ENCODE results near the gene PEPD. TPM values are rescaled to one million over a fixed set of nuclear protein-coding genes. Genes with fewer than 3 reads are reported as not detected.

The PEPD gene
- total RNA-seq, 2 donors from 2014 or later, result 52.2 to 67.9 TPM

GRCh38 chr19:33517922-33518321 lies 3.7 kb downstream of the PEPD start:
- no peak for DNase-seq
- Histone ChIP-seq H3K9ac (ENCODE audit: extremely low read depth, low read length, poor library complexity, severe bottlenecking) (no peak overlapping the region), H3K4me1 (ENCODE audit: control insufficient read depth, insufficient read depth, low read length) (peaks cover 7% of the 10 kb centered on the region), H3K36me3 (ENCODE audit: control insufficient read depth, insufficient read depth, low read length) (no peaks in the 10 kb centered on the region), H3K27ac (ENCODE audit: low read depth, low read length) (no peak overlapping the region), H3K4me3 (ENCODE audit: low read length) (no peak overlapping the region), H3K27me3 (ENCODE audit: control insufficient read depth, insufficient read depth, low read length, poor library complexity, severe bottlenecking) (no peaks in the 10 kb centered on the region), H3K9me3 (ENCODE audit: control insufficient read depth, low read length) (no peaks in the 10 kb centered on the region)
- H3K36me3 Mint-ChIP-seq (ENCODE audit: low read depth), result no peaks in the 10 kb centered on the region
- no peaks in the 10 kb centered on the region for H3K27me3 Mint-ChIP-seq (ENCODE audit: insufficient read depth)
- peaks cover 18% of the 10 kb centered on the region for H3K4me1 Mint-ChIP-seq
- TF ChIP-seq CTCF (conservative IDR thresholded peaks at IDR 0.05), result no peak
- 89 to 98% methylated on average over 7 to 9 of the region's 9 CpGs for WGBS, 2 experiments (ENCODE audit: insufficient coverage in 1 of 2, insufficient read length in 1 of 2)
- no peak overlapping the region for H3K4me3 Mint-ChIP-seq
- H3K27ac Mint-ChIP-seq, result no peak overlapping the region
- H3K9me3 Mint-ChIP-seq, result no peaks in the 10 kb centered on the region

GRCh38 chr19:33515921-33516320 lies 5.7 kb downstream of the PEPD start:
- no peaks in the 10 kb centered on the region for H3K9me3 Mint-ChIP-seq
- H3K4me1 Mint-ChIP-seq, result peaks cover 8% of the 10 kb centered on the region
- no peak overlapping the region for H3K4me3 Mint-ChIP-seq
- no peaks in the 10 kb centered on the region for H3K27me3 Mint-ChIP-seq (ENCODE audit: insufficient read depth)
- no peaks in the 10 kb centered on the region for H3K4me1 ChIP-seq (ENCODE audit: control insufficient read depth, insufficient read depth, low read length)
- no peak overlapping the region for H3K9ac ChIP-seq (ENCODE audit: extremely low read depth, low read length, poor library complexity, severe bottlenecking)
- H3K36me3 Mint-ChIP-seq (ENCODE audit: low read depth), result peaks cover 5% of the 10 kb centered on the region
- no peak overlapping the region for H3K27ac ChIP-seq (ENCODE audit: low read depth, low read length)
- H3K27ac Mint-ChIP-seq, result no peak overlapping the region
- no peak overlapping the region for H3K4me3 ChIP-seq (ENCODE audit: low read length)
- 85 to 91% methylated on average over 3 to 4 of the region's 4 CpGs for WGBS, 2 experiments (ENCODE audit: insufficient coverage in 1 of 2, insufficient read length in 1 of 2)
- H3K36me3 ChIP-seq (ENCODE audit: control insufficient read depth, insufficient read depth, low read length), result no peaks in the 10 kb centered on the region
- no peaks in the 10 kb centered on the region for H3K9me3 ChIP-seq (ENCODE audit: control insufficient read depth, low read length)
- TF ChIP-seq CTCF (conservative IDR thresholded peaks at IDR 0.05), result no peak
- DNase-seq, result no peak
- no peaks in the 10 kb centered on the region for H3K27me3 ChIP-seq (ENCODE audit: control insufficient read depth, insufficient read depth, low read length, poor library complexity, severe bottlenecking)

GRCh38 chr19:33514885-33515551 lies 6.6 kb downstream of the PEPD start:
- no peak for DNase-seq
- H3K27ac ChIP-seq (ENCODE audit: low read depth, low read length), result no peak overlapping the region
- H3K4me3 ChIP-seq (ENCODE audit: low read length), result no peak overlapping the region
- no peaks in the 10 kb centered on the region for H3K27me3 Mint-ChIP-seq (ENCODE audit: insufficient read depth)
- H3K27ac Mint-ChIP-seq, result no peak overlapping the region
- no peaks in the 10 kb centered on the region for H3K36me3 ChIP-seq (ENCODE audit: control insufficient read depth, insufficient read depth, low read length)
- TF ChIP-seq CTCF (conservative IDR thresholded peaks at IDR 0.05), result no peak
- no peak overlapping the region for H3K9ac ChIP-seq (ENCODE audit: extremely low read depth, low read length, poor library complexity, severe bottlenecking)
- no peaks in the 10 kb centered on the region for H3K9me3 ChIP-seq (ENCODE audit: control insufficient read depth, low read length)
- no peaks in the 10 kb centered on the region for H3K27me3 ChIP-seq (ENCODE audit: control insufficient read depth, insufficient read depth, low read length, poor library complexity, severe bottlenecking)
- H3K4me1 ChIP-seq (ENCODE audit: control insufficient read depth, insufficient read depth, low read length), result no peaks in the 10 kb centered on the region
- WGBS, 2 experiments (ENCODE audit: insufficient coverage in 1 of 2, insufficient read length in 1 of 2), result 85 to 87% methylated on average over 18 to 25 of the region's 25 CpGs
- no peaks in the 10 kb centered on the region for H3K4me1 Mint-ChIP-seq
- H3K9me3 Mint-ChIP-seq, result no peaks in the 10 kb centered on the region
- H3K36me3 Mint-ChIP-seq (ENCODE audit: low read depth), result peaks cover 5% of the 10 kb centered on the region
- no peak overlapping the region for H3K4me3 Mint-ChIP-seq

Data from endodermal cell (in vitro differentiated cells).